ENCODE data around the gene THSD4.

THSD4 gene

DNA sequence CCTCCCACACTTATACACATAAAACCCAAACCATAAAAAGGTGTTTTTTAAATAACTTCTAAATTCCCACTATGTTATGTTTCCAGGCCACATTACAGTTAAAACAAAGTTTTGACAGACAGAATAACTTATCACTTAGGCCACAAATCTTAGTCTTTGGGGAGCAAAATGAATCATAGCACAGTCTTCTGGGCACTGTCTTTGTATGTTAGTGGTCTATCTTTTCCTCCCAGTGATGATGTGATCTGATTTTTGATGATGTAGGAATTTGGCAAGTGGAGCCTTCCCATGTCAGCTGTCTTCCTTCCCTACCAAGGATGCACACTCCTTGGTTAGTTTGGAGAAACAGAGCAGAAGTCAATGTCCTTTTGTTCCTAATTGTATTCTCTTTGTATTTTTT is 67.3 kb downstream of the THSD4 start:
- no peak overlapping the region for H3K4me2 ChIP-seq
- TF ChIP-seq Cebpa-rat (IDR thresholded peaks at IDR 0.05), result no peak
- H3K9ac ChIP-seq, result no peak overlapping the region
- H3K4me3 ChIP-seq, result no peak overlapping the region
- H4K20me1 ChIP-seq, result no peaks in the 10 kb centered on the region
- no peaks in the 10 kb centered on the region for H3K27me3 ChIP-seq
- H3K27ac ChIP-seq, result no peak overlapping the region
- H3K36me3 ChIP-seq, result no peaks in the 10 kb centered on the region
- H3K9me3 ChIP-seq, result no peaks in the 10 kb centered on the region
- no peaks in the 10 kb centered on the region for H3K4me1 ChIP-seq

DNA sequence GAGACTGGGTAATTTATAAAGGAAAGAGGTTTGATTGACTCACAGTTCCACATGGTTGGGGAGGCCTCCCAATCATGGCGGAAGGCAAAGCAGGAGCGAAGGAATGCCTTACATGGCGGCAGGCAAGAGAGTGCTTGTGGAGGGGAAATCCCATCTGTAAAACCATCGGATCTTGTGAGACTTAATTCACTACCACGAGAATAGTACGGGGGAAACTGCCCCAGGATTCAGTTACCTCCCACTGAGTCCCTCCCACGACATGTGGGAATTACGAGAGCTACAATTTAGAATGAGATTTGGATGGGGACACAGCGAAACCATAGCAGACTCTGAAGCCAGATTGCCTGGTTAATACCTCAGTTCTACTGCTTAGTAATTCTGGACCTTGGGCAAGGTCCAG is 67.8 kb downstream of the THSD4 start:
- Histone ChIP-seq H3K4me2 (no peak overlapping the region), H3K9me3 (no peaks in the 10 kb centered on the region), H3K4me1 (no peaks in the 10 kb centered on the region), H3K27me3 (no peaks in the 10 kb centered on the region), H3K4me3 (no peak overlapping the region), H3K36me3 (no peaks in the 10 kb centered on the region), H4K20me1 (no peaks in the 10 kb centered on the region), H3K9ac (no peak overlapping the region), H3K27ac (no peak overlapping the region)
- TF ChIP-seq Cebpa-rat (IDR thresholded peaks at IDR 0.05), result no peak

GRCh38 chr15:71185706-71186105 is 70.4 kb downstream of the THSD4 start:
- no peaks in the 10 kb centered on the region for H4K20me1 ChIP-seq
- H3K4me3 ChIP-seq, result no peak overlapping the region
- no peaks in the 10 kb centered on the region for H3K27me3 ChIP-seq
- no peak overlapping the region for H3K27ac ChIP-seq
- no peak for TF ChIP-seq Cebpa-rat (IDR thresholded peaks at IDR 0.05)
- H3K9me3 ChIP-seq, result no peaks in the 10 kb centered on the region; the same call in 1 of the 2 replicates
- H3K9ac ChIP-seq, result no peak overlapping the region
- no peaks in the 10 kb centered on the region for H3K36me3 ChIP-seq
- H3K4me1 ChIP-seq, result peaks cover 6% of the 10 kb centered on the region
- no peak overlapping the region for H3K4me2 ChIP-seq

GRCh38 chr15:71186267-71186666 is 71.0 kb downstream of the THSD4 start:
- Histone ChIP-seq H3K4me1 (peaks cover 6% of the 10 kb centered on the region), H3K9me3 (no peaks in the 10 kb centered on the region; the same call in 1 of the 2 replicates), H4K20me1 (no peaks in the 10 kb centered on the region), H3K4me3 (no peak overlapping the region), H3K4me2 (no peak overlapping the region), H3K9ac (no peak overlapping the region), H3K27me3 (no peaks in the 10 kb centered on the region), H3K36me3 (no peaks in the 10 kb centered on the region), H3K27ac (no peak overlapping the region)
- no peak for TF ChIP-seq Cebpa-rat (IDR thresholded peaks at IDR 0.05)

GRCh38 chr15:71187078-71187477 is 71.8 kb downstream of the THSD4 start:
- no peaks in the 10 kb centered on the region for H3K36me3 ChIP-seq
- H3K4me1 ChIP-seq, result peaks cover 6% of the 10 kb centered on the region
- H3K27ac ChIP-seq, result no peak overlapping the region
- no peak overlapping the region for H3K4me3 ChIP-seq
- H3K27me3 ChIP-seq, result no peaks in the 10 kb centered on the region
- H4K20me1 ChIP-seq, result no peaks in the 10 kb centered on the region
- no peak for TF ChIP-seq Cebpa-rat (IDR thresholded peaks at IDR 0.05)
- no peak overlapping the region for H3K4me2 ChIP-seq
- no peaks in the 10 kb centered on the region; the same call in 1 of the 2 replicates for H3K9me3 ChIP-seq
- H3K9ac ChIP-seq, result no peak overlapping the region

- Histone ChIP-seq H3K4me2 (no peak overlapping the region), H3K9me3 (peaks cover under 1% of the 10 kb centered on the region), H4K20me1 (no peaks in the 10 kb centered on the region), H3K4me3 (no peak overlapping the region), H3K27me3 (no peaks in the 10 kb centered on the region), H3K27ac (no peak overlapping the region), H3K36me3 (no peaks in the 10 kb centered on the region), H3K9ac (no peak overlapping the region), H3K4me1 (peaks cover 6% of the 10 kb centered on the region)
- TF ChIP-seq Cebpa-rat (IDR thresholded peaks at IDR 0.05), result no peak
Measured at GRCh38 chr15:71187526-71187925, 72.3 kb downstream of the THSD4 start.

DNA sequence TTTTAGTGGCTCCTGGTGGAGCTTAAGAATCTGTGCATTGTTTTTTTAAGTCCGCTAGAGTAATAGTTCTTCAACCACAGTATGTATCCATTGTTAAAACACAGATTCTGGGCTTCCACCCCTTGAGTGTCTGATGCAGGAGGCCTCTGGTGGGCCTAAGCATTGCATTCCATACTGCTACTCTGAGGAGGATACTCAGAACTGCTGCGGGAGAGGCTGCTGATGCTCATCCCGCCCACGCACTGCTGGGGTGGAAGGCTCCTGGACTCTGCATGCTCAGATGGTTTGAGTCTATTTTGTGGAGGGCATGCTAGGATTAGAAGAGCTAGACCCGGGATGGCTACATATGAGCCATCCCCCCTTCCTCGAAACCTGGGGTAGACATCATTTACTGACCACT is 74.4 kb downstream of the THSD4 start:
- no peak overlapping the region for H3K27ac ChIP-seq
- H3K4me3 ChIP-seq, result no peak overlapping the region
- H3K9ac ChIP-seq, result no peak overlapping the region
- no peak for TF ChIP-seq Cebpa-rat (IDR thresholded peaks at IDR 0.05)
- H3K4me1 ChIP-seq, result peaks cover 18% of the 10 kb centered on the region
- H3K9me3 ChIP-seq, result peaks cover 22% of the 10 kb centered on the region
- H4K20me1 ChIP-seq, result no peaks in the 10 kb centered on the region
- no peak overlapping the region for H3K4me2 ChIP-seq
- H3K36me3 ChIP-seq, result no peaks in the 10 kb centered on the region
- no peaks in the 10 kb centered on the region for H3K27me3 ChIP-seq

DNA sequence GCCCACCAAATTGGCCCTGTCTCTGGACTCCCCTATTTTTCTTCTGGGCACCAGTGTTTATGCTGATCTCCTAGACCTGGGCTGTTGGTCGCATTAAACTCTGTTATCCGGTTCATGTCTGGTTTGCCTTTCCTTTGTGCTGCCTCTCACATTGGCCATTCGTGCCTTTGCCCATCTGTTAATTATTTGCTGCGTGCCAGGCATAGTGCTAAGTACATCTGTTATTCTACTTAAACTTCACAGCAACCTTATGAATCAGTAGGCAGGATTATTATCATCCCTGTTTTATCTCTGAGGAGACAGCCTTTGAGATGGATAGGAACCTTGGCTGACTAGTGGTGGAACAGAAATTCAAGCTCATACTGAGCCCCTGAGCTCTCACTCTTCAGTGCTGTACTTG is 76.0 kb downstream of the THSD4 start:
- TF ChIP-seq Cebpa-rat (IDR thresholded peaks at IDR 0.05), result no peak
- H3K9ac ChIP-seq, result no peak overlapping the region
- no peak overlapping the region for H3K4me2 ChIP-seq
- no peaks in the 10 kb centered on the region for H4K20me1 ChIP-seq
- H3K9me3 ChIP-seq, result peaks cover 29% of the 10 kb centered on the region
- peaks cover 18% of the 10 kb centered on the region for H3K4me1 ChIP-seq
- H3K36me3 ChIP-seq, result no peaks in the 10 kb centered on the region
- H3K27me3 ChIP-seq, result no peaks in the 10 kb centered on the region
- no peak overlapping the region for H3K27ac ChIP-seq
- H3K4me3 ChIP-seq, result no peak overlapping the region

DNA sequence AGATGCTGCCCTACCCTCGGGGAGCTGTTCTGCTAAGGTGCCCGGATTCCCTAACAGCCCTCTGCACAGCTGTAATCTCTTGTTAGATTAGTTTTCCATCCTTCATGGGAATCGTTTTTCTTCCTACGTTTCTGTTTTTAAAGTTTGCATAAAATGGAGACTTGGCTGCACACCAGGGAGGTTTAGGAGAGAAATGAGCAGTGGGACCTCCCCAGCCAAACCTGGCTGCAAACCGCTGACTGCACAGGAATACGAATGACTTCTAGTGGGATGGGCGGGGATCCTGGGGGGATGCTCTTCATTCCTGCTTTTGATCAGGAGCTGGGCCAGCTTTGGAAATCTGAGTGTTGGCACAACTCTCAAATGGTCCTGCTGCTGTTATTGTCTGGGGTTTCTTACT is 77.5 kb downstream of the THSD4 start:
- no peak overlapping the region for H3K4me3 ChIP-seq
- no peak overlapping the region for H3K27ac ChIP-seq
- no peaks in the 10 kb centered on the region for H4K20me1 ChIP-seq
- TF ChIP-seq Cebpa-rat (IDR thresholded peaks at IDR 0.05), result no peak
- peaks cover 29% of the 10 kb centered on the region for H3K9me3 ChIP-seq
- no peaks in the 10 kb centered on the region for H3K27me3 ChIP-seq
- no peak overlapping the region for H3K4me2 ChIP-seq
- no peaks in the 10 kb centered on the region for H3K36me3 ChIP-seq
- H3K4me1 ChIP-seq, result peaks cover 33% of the 10 kb centered on the region
- no peak overlapping the region for H3K9ac ChIP-seq

- H3K27ac ChIP-seq, result no peak overlapping the region
- no peaks in the 10 kb centered on the region for H3K27me3 ChIP-seq
- no peak for TF ChIP-seq Cebpa-rat (IDR thresholded peaks at IDR 0.05)
- H3K4me3 ChIP-seq, result no peak overlapping the region
- no peaks in the 10 kb centered on the region for H3K36me3 ChIP-seq
- H3K4me1 ChIP-seq, result peaks cover 41% of the 10 kb centered on the region
- no peak overlapping the region for H3K9ac ChIP-seq
- H4K20me1 ChIP-seq, result no peaks in the 10 kb centered on the region
- H3K4me2 ChIP-seq, result no peak overlapping the region; the same call in 1 of the 2 replicates
- H3K9me3 ChIP-seq, result peaks cover 29% of the 10 kb centered on the region
Measured at GRCh38 chr15:71194286-71194685, 79.0 kb downstream of the THSD4 start.

DNA sequence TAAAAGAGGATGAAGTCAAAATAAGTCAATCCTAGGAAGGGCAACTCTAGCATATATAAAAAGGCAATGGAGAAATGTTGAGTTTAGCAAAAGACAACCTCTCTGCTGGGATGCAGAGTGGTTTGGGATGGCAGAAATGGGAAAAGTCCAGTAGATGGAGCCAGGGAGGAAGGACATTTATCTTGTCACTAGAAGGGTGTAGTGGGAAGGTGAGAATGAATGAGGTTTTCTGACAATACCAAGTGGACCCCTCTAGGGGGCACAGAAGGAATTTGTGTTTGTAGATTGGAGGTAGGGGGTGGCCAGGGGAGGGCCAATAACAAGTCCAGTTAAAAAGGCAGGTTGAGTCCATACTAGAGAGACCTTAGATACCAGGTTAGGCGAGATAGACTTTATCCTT is 80.0 kb downstream of the THSD4 start:
- H4K20me1 ChIP-seq, result no peaks in the 10 kb centered on the region
- H3K27me3 ChIP-seq, result no peaks in the 10 kb centered on the region
- peaks cover 29% of the 10 kb centered on the region for H3K9me3 ChIP-seq
- no peak for TF ChIP-seq Cebpa-rat (IDR thresholded peaks at IDR 0.05)
- H3K4me3 ChIP-seq, result no peak overlapping the region
- peaks cover 51% of the 10 kb centered on the region for H3K4me1 ChIP-seq
- no peaks in the 10 kb centered on the region for H3K36me3 ChIP-seq
- no peak overlapping the region for H3K27ac ChIP-seq
- no peak overlapping the region for H3K9ac ChIP-seq
- H3K4me2 ChIP-seq, result no peak overlapping the region

Data from BLaER1 (cell line).